Pulmonary artery endothelial cell (primary cell): Measurements from ENCODE around the gene CDKAL1. TPM values are rescaled to one million over a fixed set of nuclear protein-coding genes. Genes with fewer than 3 reads are reported as not detected.

ENCODE experiments used
- DNase-seq: peaks from one replicate; pipeline ENCODE4 v3.0.0-alpha.2; 2011; ENCODE audit warnings: low read depth, low spot score
- total RNA-seq: library from RNA; depleted of rRNA; stranded (reverse); fragments of >200 nt; gene quantifications from 2 replicates; pipeline ENCODE4 v1.2.3, GENCODE V29; 2014

CDKAL1 gene
- total RNA-seq, 1 donor from 2014 or later: 21.8 TPM

DNA sequence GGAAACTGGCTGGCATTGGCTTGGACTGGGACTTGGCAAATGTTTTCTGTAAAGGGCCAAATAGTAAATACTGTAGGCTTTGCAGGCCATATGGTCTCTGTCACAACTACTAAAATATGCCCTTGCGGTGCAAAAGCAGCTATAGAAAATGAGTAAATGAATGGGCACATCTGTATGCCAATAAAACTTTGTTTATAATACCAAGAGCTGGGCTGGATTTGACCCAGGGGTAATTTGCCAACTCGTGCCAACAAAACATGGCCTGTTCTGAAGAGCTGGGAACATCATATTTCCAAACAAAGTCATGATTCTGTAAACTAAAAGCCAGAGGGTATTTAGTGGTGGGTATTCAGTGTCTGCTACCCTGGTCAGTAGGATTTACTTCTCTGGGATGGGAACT is 739.2 kb downstream of the CDKAL1 start:
- no peak for DNase-seq

DNA sequence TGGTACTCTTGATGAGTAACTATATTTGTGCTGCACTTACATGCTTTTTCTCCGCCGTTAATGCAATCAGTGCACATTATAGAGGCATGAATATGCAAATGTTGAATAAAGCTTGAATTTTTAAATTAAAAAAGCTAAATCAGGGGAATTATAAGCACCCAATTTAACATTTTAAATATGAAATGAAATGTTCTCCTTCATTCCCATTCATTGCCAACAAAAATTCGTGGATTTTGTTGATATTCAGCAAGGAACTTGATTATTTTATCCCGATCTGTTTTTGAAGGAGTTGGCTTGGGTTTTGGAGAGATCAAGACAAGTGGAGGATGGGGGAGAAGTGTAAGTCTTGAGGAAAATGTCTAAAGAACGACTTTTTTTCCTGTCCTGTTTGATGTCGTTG is 740.6 kb downstream of the CDKAL1 start:
- no peak for DNase-seq

DNA sequence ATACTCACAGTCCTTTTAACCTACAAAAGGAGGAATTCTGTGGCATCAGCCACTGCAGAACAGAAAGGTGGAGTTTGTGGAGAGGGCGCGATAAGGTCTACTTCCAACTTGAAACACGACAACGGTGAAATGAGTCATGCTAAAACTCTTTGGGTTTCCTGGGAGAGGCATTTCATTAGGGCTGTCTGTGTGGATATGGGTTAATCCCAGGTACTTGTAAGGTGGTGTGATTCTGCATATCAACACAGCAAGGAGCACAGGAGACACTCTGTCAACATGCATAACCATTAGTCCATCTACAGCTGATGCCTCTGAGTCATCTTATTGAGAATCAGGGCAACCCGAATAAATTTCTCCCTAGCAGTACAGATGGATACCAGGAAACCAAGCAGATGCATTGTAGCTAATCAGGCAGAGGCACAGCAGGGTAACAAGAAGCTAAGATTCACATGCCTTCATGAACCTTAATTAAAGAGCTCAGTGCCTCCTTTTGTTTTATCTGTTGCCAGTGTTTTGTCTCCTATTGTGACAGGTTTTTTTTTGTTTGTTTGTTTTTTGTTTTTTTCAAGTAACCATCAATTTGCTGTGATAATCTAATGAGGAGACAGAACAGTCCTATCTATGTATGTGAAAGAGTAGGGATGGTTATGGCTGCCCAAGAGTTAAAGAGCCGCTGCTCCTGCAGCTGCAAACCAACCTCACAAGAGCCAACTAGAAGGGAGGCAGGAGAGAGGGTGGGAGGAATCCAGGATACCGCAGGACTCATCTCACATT is 743.5 kb downstream of the CDKAL1 start:
- no peak for DNase-seq

DNA sequence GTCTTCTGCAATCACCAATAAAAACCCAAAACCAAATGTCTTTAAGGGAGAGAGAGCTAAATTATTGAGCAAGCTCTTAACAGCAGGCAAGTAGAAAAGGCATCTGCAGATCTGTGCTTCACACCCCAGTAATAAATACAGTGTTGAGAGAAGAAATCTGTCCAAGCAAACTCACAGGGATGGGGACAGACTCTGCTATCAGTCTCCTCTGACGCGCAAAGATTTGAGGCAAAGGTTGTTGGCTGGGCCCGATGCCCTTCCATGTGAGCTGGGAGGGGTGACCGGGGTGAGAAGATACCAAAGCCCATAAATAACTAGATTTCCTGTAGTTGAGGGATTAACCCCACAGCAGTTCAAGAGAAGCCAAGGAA is 744.1 kb downstream of the CDKAL1 start:
- no peak for DNase-seq

DNA sequence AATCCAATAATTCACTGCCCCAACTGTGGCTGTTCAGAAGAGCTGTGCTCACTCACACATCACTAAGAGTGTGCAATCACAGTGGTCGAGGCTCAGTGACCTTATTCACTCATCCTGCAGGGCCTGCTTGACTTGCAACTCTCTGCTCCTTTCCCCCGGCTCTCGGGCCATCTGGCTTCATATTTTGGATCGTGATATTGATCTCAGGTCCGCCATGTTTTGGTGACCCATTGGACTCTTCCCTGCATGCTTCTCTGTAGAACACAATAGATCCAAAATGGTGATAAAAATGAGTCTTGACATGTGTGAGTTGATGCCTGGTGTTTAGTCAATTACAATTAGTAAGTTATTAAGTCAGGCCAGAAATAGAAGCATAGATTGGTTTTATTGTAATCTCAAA is 745.4 kb downstream of the CDKAL1 start:
- no peak for DNase-seq

DNA sequence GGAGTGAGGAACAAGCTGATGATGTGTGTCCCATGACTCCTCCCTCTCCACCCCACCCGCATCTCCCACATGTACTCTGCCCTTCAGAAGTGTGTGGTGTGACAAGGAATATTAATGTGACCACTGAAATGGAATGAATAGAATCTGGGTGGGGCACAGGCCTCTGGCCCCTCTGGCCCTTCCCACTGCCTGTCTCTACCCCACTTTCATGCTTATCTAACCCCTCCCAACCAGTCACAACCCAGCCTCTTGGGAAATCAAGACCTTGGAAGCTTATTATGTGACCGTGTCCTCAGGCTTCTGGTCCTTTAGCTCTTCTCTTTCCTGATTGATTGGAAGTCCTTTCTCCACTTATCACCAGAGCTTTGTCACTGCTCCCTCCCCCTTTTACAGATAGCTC is 747.1 kb downstream of the CDKAL1 start:
- no peak for DNase-seq

Other genes starting within 250 kb of the CDKAL1 start
- 4.7 and 5.7 TPM in 2 replicates for gene E2F3, start 132.6 kb upstream of the CDKAL1 start, total RNA-seq